Astrocyte (in vitro differentiated cells and primary cell): ENCODE measurements around the gene PCBP2. TPM values are rescaled to one million over a fixed set of nuclear protein-coding genes. Genes with fewer than 3 reads are reported as not detected.
A peak's percentile ranks its signal among the peaks of the same experiment; 100 is the strongest.
"Not testable (repeated sequence)": the region's sequence is repeated elsewhere in the genome, so short reads cannot be mapped to it uniquely, and the experiment has no call there.

Experiments used
- DNase-seq: peaks from one replicate; pipeline ENCODE4 v3.0.0-alpha.2; 2010; ENCODE audit warnings: low read depth
- FAIRE-seq: peaks from 2 replicates; lab custom pipeline; 2011; peaks lifted over from hg19 to GRCh38; lab: Jason Lieb, UNC
- H2AFZ ChIP-seq: 2 replicates; pipeline ENCODE4 v1.6.0; 2012; ENCODE audit warnings: low read depth, low read length, inconsistent platforms
- H3K27ac ChIP-seq: 2 replicates; pipeline ENCODE4 v1.5.1; 2011; ENCODE audit warnings: low read depth, low read length, inconsistent platforms
- H3K27me3 ChIP-seq: 2 replicates; pipeline ENCODE4 v1.6.0; 2011; ENCODE audit warnings: low read length, inconsistent platforms; ENCODE audit not compliant: insufficient read depth
- H3K36me3 ChIP-seq: 2 replicates; pipeline ENCODE4 v1.5.1; 2011; ENCODE audit warnings: low read length, inconsistent platforms; ENCODE audit not compliant: insufficient read depth
- H3K4me1 ChIP-seq: 2 replicates; pipeline ENCODE4 v1.5.1; 2011; ENCODE audit warnings: low read length, inconsistent platforms; ENCODE audit not compliant: insufficient read depth
- H3K4me2 ChIP-seq: 2 replicates; pipeline ENCODE4 v1.6.0; 2012; ENCODE audit warnings: low read length, inconsistent platforms
- H3K4me3 ChIP-seq: 2 replicates; pipeline ENCODE4 v1.5.1; 2011; ENCODE audit warnings: low read depth, mild to moderate bottlenecking, low read length, inconsistent platforms; ENCODE audit not compliant: insufficient read depth
- H3K79me2 ChIP-seq: 2 replicates; pipeline ENCODE4 v1.6.0; 2012; ENCODE audit warnings: mild to moderate bottlenecking, low read length, inconsistent platforms; ENCODE audit not compliant: insufficient read depth
- H3K9ac ChIP-seq: 2 replicates; pipeline ENCODE4 v1.6.0; 2012; ENCODE audit warnings: mild to moderate bottlenecking, low read length, inconsistent platforms
- H3K9me3 ChIP-seq: 2 replicates; pipeline ENCODE4 v1.5.1; 2012; ENCODE audit warnings: low read depth, mild to moderate bottlenecking, low read length, inconsistent platforms; ENCODE audit not compliant: insufficient read depth
- H4K20me1 ChIP-seq: 2 replicates; pipeline ENCODE4 v1.6.0; 2012; ENCODE audit warnings: low read length, inconsistent platforms; ENCODE audit not compliant: insufficient read depth
- H3K27ac Mint-ChIP-seq: one replicate; pipeline ENCODE4 v1.8.0; 2021; ENCODE audit warnings: mild to moderate bottlenecking, mixed read lengths; ENCODE audit not compliant: unreplicated experiment
- H3K27me3 Mint-ChIP-seq: one replicate; pipeline ENCODE4 v1.8.0; 2021; ENCODE audit warnings: low read depth, mixed read lengths; ENCODE audit not compliant: unreplicated experiment
- H3K36me3 Mint-ChIP-seq: one replicate; pipeline ENCODE4 v1.8.0; 2021; ENCODE audit warnings: low read depth, mixed read lengths; ENCODE audit not compliant: unreplicated experiment
- H3K4me1 Mint-ChIP-seq: one replicate; pipeline ENCODE4 v1.8.0; 2021; ENCODE audit warnings: low read depth, mixed read lengths; ENCODE audit not compliant: unreplicated experiment
- H3K4me3 Mint-ChIP-seq: one replicate; pipeline ENCODE4 v1.8.0; 2021; ENCODE audit warnings: mild to moderate bottlenecking, moderate library complexity, mixed read lengths; ENCODE audit not compliant: unreplicated experiment
- H3K9me3 Mint-ChIP-seq: one replicate; pipeline ENCODE4 v1.8.0; 2021; ENCODE audit warnings: mild to moderate bottlenecking, mixed read lengths; ENCODE audit not compliant: unreplicated experiment
- EZH2 ChIP-seq: IDR thresholded peaks from 2 replicates; pipeline ENCODE4 v1.6.1; 2012; ENCODE audit warnings: mild to moderate bottlenecking, low read length, inconsistent platforms; ENCODE audit not compliant: insufficient read depth
- total RNA-seq: library from RNA; stranded (reverse); gene quantifications from 2 replicates; pipeline ENCODE4 v1.2.1, GENCODE V29; 2021
- TF ChIP-seq, protein P1 (sequence below): IDR thresholded peaks from 2 replicates; pipeline ENCODE4 v1.5.1; 2011; ENCODE audit warnings: low read depth, mild to moderate bottlenecking, inconsistent platforms, low read length, moderate library complexity; ENCODE audit not compliant: insufficient read depth

The PCBP2 gene
- total RNA-seq, 1 donor from 2014 or later, result 733 TPM

DNA sequence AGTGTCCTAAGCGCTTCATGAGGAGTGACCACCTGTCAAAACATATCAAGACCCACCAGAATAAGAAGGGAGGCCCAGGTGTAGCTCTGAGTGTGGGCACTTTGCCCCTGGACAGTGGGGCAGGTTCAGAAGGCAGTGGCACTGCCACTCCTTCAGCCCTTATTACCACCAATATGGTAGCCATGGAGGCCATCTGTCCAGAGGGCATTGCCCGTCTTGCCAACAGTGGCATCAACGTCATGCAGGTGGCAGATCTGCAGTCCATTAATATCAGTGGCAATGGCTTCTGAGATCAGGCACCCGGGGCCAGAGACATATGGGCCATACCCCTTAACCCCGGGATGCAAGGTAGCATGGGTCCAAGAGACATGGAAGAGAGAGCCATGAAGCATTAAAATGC lies 41.0 kb upstream of the PCBP2 start:
- Histone ChIP-seq H3K4me2 (no peak overlapping the region), H2AFZ (no peak overlapping the region), H3K9ac (no peak overlapping the region), H3K27me3 (no peaks in the 10 kb centered on the region), H3K4me3 (no peak overlapping the region), H4K20me1 (peaks cover 7% of the 10 kb centered on the region), H3K27ac (no peak overlapping the region), H3K4me1 (peaks cover 4% of the 10 kb centered on the region), H3K36me3 (peaks cover 20% of the 10 kb centered on the region), H3K9me3 (no peaks in the 10 kb centered on the region), H3K79me2 (no peaks in the 10 kb centered on the region)
- DNase-seq, result no peak
- TF ChIP-seq EZH2, result no peak
- TF ChIP-seq, protein P1, sequence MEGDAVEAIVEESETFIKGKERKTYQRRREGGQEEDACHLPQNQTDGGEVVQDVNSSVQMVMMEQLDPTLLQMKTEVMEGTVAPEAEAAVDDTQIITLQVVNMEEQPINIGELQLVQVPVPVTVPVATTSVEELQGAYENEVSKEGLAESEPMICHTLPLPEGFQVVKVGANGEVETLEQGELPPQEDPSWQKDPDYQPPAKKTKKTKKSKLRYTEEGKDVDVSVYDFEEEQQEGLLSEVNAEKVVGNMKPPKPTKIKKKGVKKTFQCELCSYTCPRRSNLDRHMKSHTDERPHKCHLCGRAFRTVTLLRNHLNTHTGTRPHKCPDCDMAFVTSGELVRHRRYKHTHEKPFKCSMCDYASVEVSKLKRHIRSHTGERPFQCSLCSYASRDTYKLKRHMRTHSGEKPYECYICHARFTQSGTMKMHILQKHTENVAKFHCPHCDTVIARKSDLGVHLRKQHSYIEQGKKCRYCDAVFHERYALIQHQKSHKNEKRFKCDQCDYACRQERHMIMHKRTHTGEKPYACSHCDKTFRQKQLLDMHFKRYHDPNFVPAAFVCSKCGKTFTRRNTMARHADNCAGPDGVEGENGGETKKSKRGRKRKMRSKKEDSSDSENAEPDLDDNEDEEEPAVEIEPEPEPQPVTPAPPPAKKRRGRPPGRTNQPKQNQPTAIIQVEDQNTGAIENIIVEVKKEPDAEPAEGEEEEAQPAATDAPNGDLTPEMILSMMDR, result no peak
- H3K27me3 Mint-ChIP-seq, result no peaks in the 10 kb centered on the region
- no peak overlapping the region for H3K4me3 Mint-ChIP-seq
- FAIRE-seq, result no peak
- H3K27ac Mint-ChIP-seq, result no peak overlapping the region
- H3K36me3 Mint-ChIP-seq, result peaks cover 15% of the 10 kb centered on the region
- H3K9me3 Mint-ChIP-seq, result no peaks in the 10 kb centered on the region
- peaks cover 20% of the 10 kb centered on the region for H3K4me1 Mint-ChIP-seq

- H3K27ac Mint-ChIP-seq, result no peak overlapping the region
- Histone ChIP-seq H3K4me2 (no peak overlapping the region), H3K27ac (no peak overlapping the region), H3K79me2 (no peaks in the 10 kb centered on the region), H3K4me1 (peaks cover 4% of the 10 kb centered on the region), H3K27me3 (no peaks in the 10 kb centered on the region), H4K20me1 (peaks cover 7% of the 10 kb centered on the region), H3K9me3 (no peaks in the 10 kb centered on the region), H3K9ac (no peak overlapping the region), H3K4me3 (no peak overlapping the region), H3K36me3 (peaks cover 17% of the 10 kb centered on the region), H2AFZ (no peak overlapping the region)
- TF ChIP-seq, protein P1, result no peak
- TF ChIP-seq EZH2, result no peak
- no peak for FAIRE-seq
- H3K36me3 Mint-ChIP-seq, result peaks cover 16% of the 10 kb centered on the region
- H3K4me3 Mint-ChIP-seq, result no peak overlapping the region
- H3K27me3 Mint-ChIP-seq, result no peaks in the 10 kb centered on the region
- H3K9me3 Mint-ChIP-seq, result no peaks in the 10 kb centered on the region
- DNase-seq, result no peak
- peaks cover 20% of the 10 kb centered on the region for H3K4me1 Mint-ChIP-seq
Measured at GRCh38 chr12:53413485-53414204, 38.3 kb upstream of the PCBP2 start.

DNA sequence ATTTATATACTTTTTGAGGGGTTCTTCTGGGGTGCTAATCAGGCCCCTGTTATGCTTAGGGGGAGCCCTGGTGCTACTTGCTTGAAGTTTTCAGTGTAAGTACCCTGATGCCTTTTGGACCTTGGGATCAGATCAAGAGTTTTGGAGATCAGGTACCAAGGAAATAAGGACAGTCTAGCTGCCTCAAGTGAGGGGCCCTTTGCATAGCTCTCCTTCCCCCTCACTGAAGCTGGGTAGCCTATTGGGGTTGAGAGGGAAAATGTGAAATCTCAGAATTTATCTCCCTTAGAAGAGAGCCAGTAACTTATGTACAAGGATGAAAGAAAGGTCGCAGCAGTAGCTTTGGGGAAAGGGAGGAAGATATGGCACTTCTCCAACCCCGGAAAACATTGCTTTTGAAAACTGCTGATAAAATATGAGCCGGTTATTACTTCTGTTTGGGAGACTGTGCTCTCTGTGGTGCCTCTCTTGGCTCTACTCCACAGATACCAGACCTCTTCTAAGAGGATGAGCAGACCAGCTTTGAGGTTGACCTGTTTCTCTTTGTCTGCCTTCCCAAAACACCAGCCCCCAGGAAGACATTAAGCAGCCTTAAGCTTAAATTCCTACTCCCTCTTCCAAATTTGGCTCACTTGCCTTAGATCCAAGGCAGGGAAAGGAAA lies 37.0 kb upstream of the PCBP2 start:
- TF ChIP-seq, protein P1, result no peak
- no peak for TF ChIP-seq EZH2
- H3K9me3 ChIP-seq, result no peaks in the 10 kb centered on the region
- no peak overlapping the region for H3K9ac ChIP-seq
- no peaks in the 10 kb centered on the region for H3K79me2 ChIP-seq
- H3K9me3 Mint-ChIP-seq, result no peaks in the 10 kb centered on the region
- H3K27me3 Mint-ChIP-seq, result no peaks in the 10 kb centered on the region
- peaks cover 12% of the 10 kb centered on the region for H3K36me3 Mint-ChIP-seq
- peaks cover 9% of the 10 kb centered on the region for H3K36me3 ChIP-seq
- H3K4me1 Mint-ChIP-seq, result peaks cover 20% of the 10 kb centered on the region
- no peak overlapping the region for H3K4me2 ChIP-seq
- peaks cover 4% of the 10 kb centered on the region for H3K4me1 ChIP-seq
- H3K27me3 ChIP-seq, result no peaks in the 10 kb centered on the region
- H4K20me1 ChIP-seq, result peaks cover 7% of the 10 kb centered on the region
- H3K27ac ChIP-seq, result no peak overlapping the region
- DNase-seq, result no peak
- H3K4me3 ChIP-seq, result no peak overlapping the region
- H3K27ac Mint-ChIP-seq, result peak overlapping the region; percentile 12
- H2AFZ ChIP-seq, result no peak overlapping the region
- FAIRE-seq, result no peak
- no peak overlapping the region for H3K4me3 Mint-ChIP-seq

- not testable (repeated sequence) for H3K9ac ChIP-seq, H2AFZ ChIP-seq, H3K9me3 Mint-ChIP-seq, H3K79me2 ChIP-seq, H3K27ac Mint-ChIP-seq, H3K27me3 ChIP-seq, H3K4me1 ChIP-seq, H3K27ac ChIP-seq, FAIRE-seq, H4K20me1 ChIP-seq, H3K36me3 ChIP-seq, H3K9me3 ChIP-seq, H3K4me3 ChIP-seq, H3K4me2 ChIP-seq, H3K27me3 Mint-ChIP-seq, H3K4me3 Mint-ChIP-seq
- peaks cover 20% of the 10 kb centered on the region for H3K4me1 Mint-ChIP-seq
- H3K36me3 Mint-ChIP-seq, result peaks cover 12% of the 10 kb centered on the region
- peak; percentile 30 for DNase-seq
Measured at GRCh38 chr12:53415752-53416389, 36.0 kb upstream of the PCBP2 start.
